H1 (cell line): ENCODE data around the gene ARL5C. TPM values are rescaled to one million over a fixed set of nuclear protein-coding genes. Genes with fewer than 3 reads are reported as not detected.

Experiments used
- CTCF ChIA-PET: fragments of 300-600 bp; sonication (Branson Sonifier 250); formaldehyde crosslinking; loops from one replicate; lab custom pipeline; 2021; ENCODE audit not compliant: partially characterized antibody; lab: Charles Lee
- POLR2A ChIA-PET: fragments of 300-600 bp; sonication (Branson Sonifier 250); formaldehyde crosslinking; loops from one replicate; lab custom pipeline; 2021; ENCODE audit warnings: inconsistent platforms; ENCODE audit not compliant: partially characterized antibody; lab: Charles Lee
- DNase-seq, 2 experiments: peaks; one replicate each; pipeline versions ENCODE4 v3.0.0 to v3.0.0-alpha.2; 2010 to 2022; ENCODE audit warnings: low spot score in 2 of 2, low read depth in 1 of 2, mixed read lengths in 1 of 2
- FAIRE-seq: peaks from 2 replicates; lab custom pipeline; 2011; peaks lifted over from hg19 to GRCh38; lab: Jason Lieb, UNC
- H2AFZ ChIP-seq: 2 replicates; pipeline ENCODE4 v1.8.1; 2012; ENCODE audit warnings: low read length, inconsistent platforms
- H2AK5ac ChIP-seq: 2 replicates; pipeline ENCODE4 v1.6.1; 2013; ENCODE audit warnings: low read depth, low read length
- H2BK120ac ChIP-seq: replicated peaks from 2 replicates; pipeline ENCODE3; 2013; ENCODE audit warnings: low read depth, low read length, inconsistent platforms
- H2BK12ac ChIP-seq: 2 replicates; pipeline ENCODE4 v1.6.1; 2013; ENCODE audit warnings: low read depth, low read length
- H2BK15ac ChIP-seq: 2 replicates; pipeline ENCODE4 v1.6.1; 2013; ENCODE audit warnings: low read length
- H2BK20ac ChIP-seq: 2 replicates; pipeline ENCODE4 v1.6.1; 2013; ENCODE audit warnings: low read length
- H2BK5ac ChIP-seq: 2 replicates; pipeline ENCODE4 v1.6.1; 2013; ENCODE audit warnings: low read depth, low read length
- H3K14ac ChIP-seq: 2 replicates; pipeline ENCODE4 v1.6.1; 2013; ENCODE audit warnings: inconsistent platforms; ENCODE audit not compliant: insufficient read length
- H3K18ac ChIP-seq: 2 replicates; pipeline ENCODE4 v1.6.1; 2013; ENCODE audit warnings: low read length; ENCODE audit errors: extremely low read depth
- H3K23ac ChIP-seq: 2 replicates; pipeline ENCODE4 v1.6.1; 2013; ENCODE audit warnings: inconsistent platforms; ENCODE audit not compliant: insufficient read length
- H3K23me2 ChIP-seq: 2 replicates; pipeline ENCODE4 v1.6.1; 2013; ENCODE audit warnings: low read depth, low read length
- H3K27ac ChIP-seq: 2 replicates; pipeline ENCODE4 v1.6.1; 2011; ENCODE audit warnings: low read depth, low read length, inconsistent platforms
- H3K27me3 ChIP-seq, 4 experiments: replicated peaks in 1 of 4; 1 replicate in 1 of 4; 2 replicates in 3 of 4; pipeline versions ENCODE4 v1.6.1 to v1.8.1; 2011 to 2013; ENCODE audit warnings: low read length in 3 of 4, mild to moderate bottlenecking in 3 of 4, inconsistent platforms in 2 of 4, mixed read lengths in 2 of 4, moderate library complexity in 1 of 4; ENCODE audit not compliant: control insufficient read depth in 3 of 4, insufficient read depth in 3 of 4; ENCODE audit errors: extremely low read depth in 1 of 4
- H3K36me3 ChIP-seq, 4 experiments: 2 replicates each; pipeline versions ENCODE4 v1.6.1 to v1.8.1; 2011 to 2013; ENCODE audit warnings: mild to moderate bottlenecking in 4 of 4, low read length in 3 of 4, moderate library complexity in 2 of 4, control low read depth in 1 of 4, inconsistent platforms in 1 of 4; ENCODE audit not compliant: insufficient read depth in 4 of 4, control insufficient read depth in 2 of 4
- H3K4ac ChIP-seq: replicated peaks from 2 replicates; pipeline ENCODE3; 2013; ENCODE audit warnings: low read length, low read depth, mixed read lengths, inconsistent platforms; ENCODE audit not compliant: insufficient read length
- H3K4me1 ChIP-seq, 4 experiments: replicated peaks in 1 of 4; 1 replicate in 1 of 4; 2 replicates in 3 of 4; pipeline versions ENCODE4 v1.6.1 to v1.8.1; 2011 to 2013; ENCODE audit warnings: low read length in 3 of 4, inconsistent platforms in 2 of 4, mixed read lengths in 1 of 4; ENCODE audit not compliant: insufficient read depth in 4 of 4, control insufficient read depth in 3 of 4
- H3K4me2 ChIP-seq, 2 experiments: 2 replicates each; pipeline versions ENCODE4 v1.6.1 to v1.8.1; 2011 to 2013; ENCODE audit warnings: low read depth in 2 of 2, low read length in 2 of 2, control low read depth in 1 of 2, inconsistent platforms in 1 of 2, mild to moderate bottlenecking in 1 of 2; ENCODE audit not compliant: insufficient read depth in 1 of 2
- H3K4me3 ChIP-seq, 4 experiments: fragments of 200-600, 300-600 bp in 1 of 4; sonication (generic), shearing (Covaris generic), sonication (Bioruptor Twin) in 1 of 4; 2 replicates each; pipeline versions ENCODE4 v1.5.1 to v1.8.1; 2011 to 2016; ENCODE audit warnings: low read length in 4 of 4, low read depth in 3 of 4, control low read depth in 2 of 4, inconsistent platforms in 2 of 4, mild to moderate bottlenecking in 2 of 4, mixed read lengths in 1 of 4, moderate library complexity in 1 of 4; ENCODE audit not compliant: insufficient read depth in 2 of 4; ENCODE audit errors: extremely low read depth in 1 of 4
- H3K56ac ChIP-seq: replicated peaks from 2 replicates; pipeline ENCODE3; 2013; ENCODE audit warnings: low read depth, mild to moderate bottlenecking, mixed read lengths, low read length, inconsistent platforms; ENCODE audit not compliant: insufficient read length
- H3K79me1 ChIP-seq: 2 replicates; pipeline ENCODE4 v1.6.1; 2013; ENCODE audit warnings: low read depth, low read length, control low read depth
- H3K79me2 ChIP-seq, 2 experiments: 2 replicates each; pipeline versions ENCODE4 v1.6.1 to v1.8.1; 2012 to 2013; ENCODE audit warnings: low read length in 2 of 2, mild to moderate bottlenecking in 2 of 2, inconsistent platforms in 1 of 2; ENCODE audit not compliant: insufficient read depth in 2 of 2, control insufficient read depth in 1 of 2
- H3K9ac ChIP-seq, 4 experiments: replicated peaks in 1 of 4; 1 replicate in 1 of 4; 2 replicates in 3 of 4; pipeline versions ENCODE4 v1.6.1 to v1.8.1; 2011 to 2013; ENCODE audit warnings: low read depth in 3 of 4, low read length in 3 of 4, control low read depth in 2 of 4, mild to moderate bottlenecking in 2 of 4, moderate library complexity in 2 of 4, inconsistent platforms in 1 of 4; ENCODE audit errors: extremely low read depth in 1 of 4
- H3K9me3 ChIP-seq, 2 experiments: 2 replicates each; pipeline versions ENCODE4 v1.6.1 to v1.8.1; 2012 to 2013; ENCODE audit warnings: mild to moderate bottlenecking in 2 of 2, moderate library complexity in 2 of 2, control low read depth in 1 of 2, inconsistent platforms in 1 of 2, low read depth in 1 of 2, low read length in 1 of 2, mixed read lengths in 1 of 2; ENCODE audit not compliant: insufficient read depth in 2 of 2
- H4K20me1 ChIP-seq, 2 experiments: replicated peaks in 1 of 2; 2 replicates each; pipeline versions ENCODE3 to v1.8.1; 2011 to 2013; ENCODE audit warnings: inconsistent platforms in 2 of 2, low read length in 2 of 2, mild to moderate bottlenecking in 1 of 2; ENCODE audit not compliant: insufficient read depth in 2 of 2, control insufficient read depth in 1 of 2
- H4K5ac ChIP-seq: 2 replicates; pipeline ENCODE4 v1.6.1; 2013; ENCODE audit warnings: low read length, low read depth, mixed read lengths, inconsistent platforms; ENCODE audit not compliant: insufficient read length
- H4K8ac ChIP-seq: 2 replicates; pipeline ENCODE4 v1.8.0; 2013; ENCODE audit warnings: mild to moderate bottlenecking, moderate library complexity, low read length, inconsistent platforms; ENCODE audit not compliant: insufficient read depth; ENCODE audit errors: extremely low read depth
- H4K91ac ChIP-seq: replicated peaks from 2 replicates; pipeline ENCODE3; 2013; ENCODE audit warnings: low read length, mixed read lengths, inconsistent platforms; ENCODE audit not compliant: insufficient read length
- WGBS, 2 experiments: shearing (Covaris generic) in 1 of 2; methylation state at CpG; one replicate each; pipeline versions ENCODE4 v1.1.6 to v1.1.7; 2013 to 2015; ENCODE audit warnings: low lambda C conversion rate in 2 of 2, mixed read lengths in 2 of 2, inconsistent platforms in 1 of 2, low coverage in 1 of 2, missing lambda C conversion rate in 1 of 2; ENCODE audit not compliant: insufficient replicate concordance in 2 of 2, insufficient coverage in 1 of 2, insufficient read length in 1 of 2; ENCODE audit errors: extremely low coverage in 1 of 2, missing lambda C conversion rate in 1 of 2; 5-methylcytosine and 5-hydroxymethylcytosine counted together
- polyA plus RNA-seq, 7 experiments: library from polyadenylated mRNA; depleted of rRNA in 3 of 7; stranded (reverse) in 5 of 7; unstranded in 2 of 7; fragments of >200 nt in 5 of 7; fragments of 200-250 nt in 2 of 7; gene quantifications; 1 replicate in 5 of 7; 2 replicates in 1 of 7; 4 replicates in 1 of 7; pipeline versions ENCODE4 v1.2.1 to v1.2.3, GENCODE V29; 2011 to 2013; ENCODE audit warnings: missing spikeins in 2 of 7, mixed read lengths in 2 of 7
- total RNA-seq: library from RNA; stranded (reverse); fragmentation: NEBNext Ultra II Directional; extraction: Animal tissue kit (Norgen Biotek cat#: 25700); gene quantifications from 2 replicates; pipeline ENCODE4 v1.2.1, GENCODE V29; 2021
- TF ChIP-seq, protein P1 (sequence below): IDR thresholded peaks from 2 replicates; pipeline ENCODE4 v1.6.1; 2012; ENCODE audit warnings: inconsistent platforms
- TF ChIP-seq, protein P2 (sequence below), 3 experiments: IDR thresholded peaks; 1 replicate in 2 of 3; 2 replicates in 1 of 3; pipeline versions ENCODE4 v1.5.1 to v1.6.1; 2011; ENCODE audit warnings: low read length in 3 of 3, mild to moderate bottlenecking in 3 of 3, inconsistent platforms in 2 of 3, low read depth in 1 of 3, moderate library complexity in 1 of 3; ENCODE audit not compliant: insufficient read depth in 1 of 3; ENCODE audit errors: control extremely low read depth in 1 of 3

The ARL5C gene
- total and polyA plus RNA-seq, 2 of the 8 experiments (the other 6 are each of a cell fraction or from before 2014, with no cell fraction given), result not detected

DNA sequence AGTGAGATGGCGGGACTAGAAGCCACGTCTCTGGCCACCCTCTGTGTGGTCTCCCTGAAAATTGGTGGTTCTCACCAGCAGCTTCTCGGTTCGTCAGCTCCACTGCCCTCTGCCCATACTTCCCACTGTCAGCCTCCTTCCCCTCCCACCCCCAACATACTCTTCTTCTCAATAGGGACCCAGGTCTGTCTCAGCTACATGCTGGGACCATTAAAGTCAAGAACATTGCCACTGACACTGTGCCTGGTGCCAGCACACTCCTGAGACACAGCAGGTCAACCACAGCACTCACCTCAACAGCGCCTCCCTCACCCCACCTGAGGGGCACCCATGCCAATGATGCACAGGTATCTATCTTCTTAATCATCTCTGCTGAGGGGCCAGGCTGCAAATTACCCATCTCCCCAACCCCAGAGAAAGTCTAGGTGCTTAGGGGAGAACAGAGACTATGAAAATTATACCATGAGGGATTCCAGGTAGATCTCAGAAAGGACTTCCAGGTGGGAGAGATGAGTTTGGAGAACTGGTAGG is 15.8 kb downstream of the ARL5C start:
- no peak overlapping the region for H2BK5ac ChIP-seq
- no peak overlapping the region for H2BK120ac ChIP-seq
- H3K23me2 ChIP-seq, result peaks cover 26% of the 10 kb centered on the region
- H3K4me1 ChIP-seq, result peaks cover 0 to 20% (median 6%) of the 10 kb centered on the region in 4 experiments; a peak in 4 of 7 replicates
- no peaks in the 10 kb centered on the region for H3K79me1 ChIP-seq
- peak overlapping the region; percentile 53 to 95; a peak in 2 of 4 replicates for H3K4me2 ChIP-seq
- no peak overlapping the region for H3K23ac ChIP-seq
- H2BK15ac ChIP-seq, result no peak overlapping the region
- H3K27me3 ChIP-seq, result peaks cover 3 to 18% (median 15%) of the 10 kb centered on the region in 4 experiments
- no peak overlapping the region for H3K56ac ChIP-seq
- H3K36me3 ChIP-seq, result no peaks in the 10 kb centered on the region
- H3K9ac ChIP-seq, result no peak overlapping the region
- H2BK20ac ChIP-seq, result no peak overlapping the region
- 72% methylated on average over 5 of the region's 5 CpGs; no CpG with 5 or more reads in 1 of the 2 experiments for WGBS, 2 experiments
- no peak overlapping the region for H3K14ac ChIP-seq
- no peaks in the 10 kb centered on the region for H3K79me2 ChIP-seq
- H4K20me1 ChIP-seq, result no peaks in the 10 kb centered on the region
- no peak overlapping the region for H2AFZ ChIP-seq
- H3K18ac ChIP-seq, result no peak overlapping the region
- ChIA-PET POLR2A (interaction anchor here (1.1 to 1.4 kb wide), 3 partner anchors 27 to 51 kb away, joined by 3 to 4 read pairs (median 3); partner anchors contain the start of gene RPL19), CTCF (interaction anchor here (0.5 to 10.1 kb wide), 7 partner anchors 12 to 186 kb away, joined by 3 to 163 read pairs (median 14); no protein-coding TSS in a partner anchor)
- no peak overlapping the region for H4K8ac ChIP-seq
- DNase-seq (no peak), FAIRE-seq (no peak)
- no peak overlapping the region for H3K27ac ChIP-seq
- TF ChIP-seq, protein P1, sequence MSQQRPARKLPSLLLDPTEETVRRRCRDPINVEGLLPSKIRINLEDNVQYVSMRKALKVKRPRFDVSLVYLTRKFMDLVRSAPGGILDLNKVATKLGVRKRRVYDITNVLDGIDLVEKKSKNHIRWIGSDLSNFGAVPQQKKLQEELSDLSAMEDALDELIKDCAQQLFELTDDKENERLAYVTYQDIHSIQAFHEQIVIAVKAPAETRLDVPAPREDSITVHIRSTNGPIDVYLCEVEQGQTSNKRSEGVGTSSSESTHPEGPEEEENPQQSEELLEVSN, result no peak
- TF ChIP-seq, protein P2, sequence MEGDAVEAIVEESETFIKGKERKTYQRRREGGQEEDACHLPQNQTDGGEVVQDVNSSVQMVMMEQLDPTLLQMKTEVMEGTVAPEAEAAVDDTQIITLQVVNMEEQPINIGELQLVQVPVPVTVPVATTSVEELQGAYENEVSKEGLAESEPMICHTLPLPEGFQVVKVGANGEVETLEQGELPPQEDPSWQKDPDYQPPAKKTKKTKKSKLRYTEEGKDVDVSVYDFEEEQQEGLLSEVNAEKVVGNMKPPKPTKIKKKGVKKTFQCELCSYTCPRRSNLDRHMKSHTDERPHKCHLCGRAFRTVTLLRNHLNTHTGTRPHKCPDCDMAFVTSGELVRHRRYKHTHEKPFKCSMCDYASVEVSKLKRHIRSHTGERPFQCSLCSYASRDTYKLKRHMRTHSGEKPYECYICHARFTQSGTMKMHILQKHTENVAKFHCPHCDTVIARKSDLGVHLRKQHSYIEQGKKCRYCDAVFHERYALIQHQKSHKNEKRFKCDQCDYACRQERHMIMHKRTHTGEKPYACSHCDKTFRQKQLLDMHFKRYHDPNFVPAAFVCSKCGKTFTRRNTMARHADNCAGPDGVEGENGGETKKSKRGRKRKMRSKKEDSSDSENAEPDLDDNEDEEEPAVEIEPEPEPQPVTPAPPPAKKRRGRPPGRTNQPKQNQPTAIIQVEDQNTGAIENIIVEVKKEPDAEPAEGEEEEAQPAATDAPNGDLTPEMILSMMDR (IDR thresholded peaks at IDR 0.05; ENCODE audit: control extremely low read depth in 1 of 3, insufficient read depth in 1 of 3, low read depth in 1 of 3, low read length in 3 of 3), result peak in 1 of 3 experiments; percentile 8; a peak in 1 of 4 replicates
- no peak overlapping the region for H2BK12ac ChIP-seq
- H4K91ac ChIP-seq, result no peak overlapping the region
- H3K9me3 ChIP-seq, result no peaks in the 10 kb centered on the region
- H4K5ac ChIP-seq, result no peak overlapping the region
- H3K4me3 ChIP-seq, result peak overlapping the region in 1 of 4 experiments; percentile 83; a peak in 3 of 8 replicates
- no peak overlapping the region for H2AK5ac ChIP-seq
- H3K4ac ChIP-seq, result no peak overlapping the region
